Measurements from ENCODE around the gene WWOX.

WWOX gene

DNA sequence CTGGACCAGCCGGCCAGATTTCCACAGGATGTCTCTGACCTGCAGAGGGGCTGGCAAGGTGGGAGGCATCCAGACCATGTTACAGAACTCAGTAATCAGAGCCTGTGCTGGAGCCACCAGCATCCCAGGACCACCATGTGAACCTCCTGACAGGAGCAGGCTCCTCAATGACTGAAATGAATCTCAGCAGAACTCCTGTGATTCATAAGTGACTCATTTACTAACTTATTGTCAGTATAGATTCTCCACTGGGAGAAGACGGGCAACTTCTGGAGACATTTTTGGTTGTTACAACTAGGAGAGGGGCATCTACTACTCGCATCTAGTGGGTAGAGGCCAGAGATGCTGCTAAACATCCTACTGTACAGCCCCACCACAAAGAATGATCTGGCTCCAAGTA lies 3.1 kb upstream of the WWOX start:
- no peak overlapping the region for H3K4me3 Mint-ChIP-seq
- no peaks in the 10 kb centered on the region for H3K36me3 Mint-ChIP-seq
- H3K27me3 Mint-ChIP-seq: peaks cover 1% of the 10 kb centered on the region
- no peaks in the 10 kb centered on the region for H3K9me3 Mint-ChIP-seq (ENCODE audit: low read depth)
- H3K27ac Mint-ChIP-seq: no peak overlapping the region
- peaks cover 16% of the 10 kb centered on the region for H3K4me1 Mint-ChIP-seq (ENCODE audit: low read depth)

GRCh38 chr16:78097548-78097947 lies 1.9 kb upstream of the WWOX start:
- H3K9me3 Mint-ChIP-seq (ENCODE audit: low read depth): no peaks in the 10 kb centered on the region
- H3K4me1 Mint-ChIP-seq (ENCODE audit: low read depth): peaks cover 20% of the 10 kb centered on the region
- H3K4me3 Mint-ChIP-seq: no peak overlapping the region
- peaks cover 1% of the 10 kb centered on the region for H3K27me3 Mint-ChIP-seq
- H3K36me3 Mint-ChIP-seq: no peaks in the 10 kb centered on the region
- no peak overlapping the region for H3K27ac Mint-ChIP-seq

- Mint-ChIP-seq H3K36me3 (no peaks in the 10 kb centered on the region), H3K27me3 (peaks cover 1% of the 10 kb centered on the region), H3K4me1 (ENCODE audit: low read depth) (peaks cover 21% of the 10 kb centered on the region), H3K27ac (no peak overlapping the region), H3K4me3 (no peak overlapping the region), H3K9me3 (ENCODE audit: low read depth) (no peaks in the 10 kb centered on the region)
These were observed 1.4 kb upstream of the WWOX start for GRCh38 chr16:78098087-78098486.

DNA sequence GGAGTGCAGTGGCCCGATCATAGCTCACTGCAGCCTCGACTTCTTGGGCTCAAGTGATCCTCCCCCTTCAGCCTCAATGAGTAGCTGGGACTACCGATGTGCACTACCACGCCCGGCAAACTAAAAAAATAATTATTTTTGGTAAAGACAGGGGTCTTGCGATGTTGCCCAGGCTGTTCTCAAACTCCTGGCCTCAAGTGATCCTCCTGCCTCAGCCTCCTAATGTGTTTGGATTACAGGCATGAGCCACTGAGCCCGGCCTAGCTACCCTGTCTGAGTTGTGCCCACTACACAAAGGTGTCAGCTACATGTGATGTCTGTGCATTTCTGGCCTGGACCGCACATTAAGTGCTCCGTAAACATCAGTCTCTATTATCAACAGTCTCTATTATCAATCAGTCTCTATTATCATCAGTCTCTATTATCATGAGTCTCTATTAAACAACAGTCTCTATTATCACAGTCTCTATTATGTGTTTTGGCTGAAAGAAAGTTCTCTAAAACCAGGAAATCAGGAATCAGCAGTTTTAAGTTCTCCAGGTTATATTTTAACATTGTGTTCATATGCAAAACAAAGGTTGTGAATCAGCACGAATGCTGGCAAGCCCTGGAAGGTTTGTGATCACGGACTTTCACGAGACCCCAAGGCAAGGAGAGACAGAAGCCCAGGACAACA lies 721 bp upstream of the WWOX start:
- H3K36me3 Mint-ChIP-seq: no peaks in the 10 kb centered on the region
- peaks cover 1% of the 10 kb centered on the region for H3K27me3 Mint-ChIP-seq
- peak overlapping the region; percentile 95 for H3K27ac Mint-ChIP-seq
- peak overlapping the region; percentile 89 for H3K4me3 Mint-ChIP-seq
- H3K4me1 Mint-ChIP-seq (ENCODE audit: low read depth): peaks cover 23% of the 10 kb centered on the region
- H3K9me3 Mint-ChIP-seq (ENCODE audit: low read depth): no peaks in the 10 kb centered on the region

DNA sequence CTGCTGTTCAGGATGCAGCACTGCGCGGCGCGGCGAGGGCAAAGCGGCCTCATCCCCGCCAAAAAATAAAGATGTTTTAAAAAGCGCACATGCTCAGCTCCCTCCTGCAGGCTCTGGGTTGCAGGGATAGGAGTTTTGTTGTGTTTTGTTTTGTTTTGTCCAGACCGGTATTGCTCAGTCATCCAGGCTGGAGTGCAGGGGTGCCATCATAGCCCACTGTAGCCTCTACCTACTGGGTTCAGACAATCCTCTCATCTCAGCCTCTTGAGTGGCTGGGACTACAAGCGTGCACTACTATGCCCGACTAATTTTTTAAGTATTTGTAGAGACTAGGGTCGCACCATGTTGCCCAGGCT lies 636 bp downstream of the WWOX start:
- Mint-ChIP-seq H3K9me3 (ENCODE audit: low read depth) (no peaks in the 10 kb centered on the region), H3K27ac (peak overlapping the region; percentile 95), H3K4me3 (peak overlapping the region; percentile 89), H3K27me3 (peaks cover 1% of the 10 kb centered on the region), H3K36me3 (no peaks in the 10 kb centered on the region), H3K4me1 (ENCODE audit: low read depth) (peaks cover 23% of the 10 kb centered on the region)

GRCh38 chr16:78102122-78102660 lies 2.7 kb downstream of the WWOX start:
- Mint-ChIP-seq H3K9me3 (ENCODE audit: low read depth) (no peaks in the 10 kb centered on the region), H3K4me3 (peak overlapping the region; percentile 27), H3K27me3 (no peaks in the 10 kb centered on the region), H3K36me3 (no peaks in the 10 kb centered on the region), H3K4me1 (ENCODE audit: low read depth) (peaks cover 23% of the 10 kb centered on the region), H3K27ac (no peak overlapping the region)

DNA sequence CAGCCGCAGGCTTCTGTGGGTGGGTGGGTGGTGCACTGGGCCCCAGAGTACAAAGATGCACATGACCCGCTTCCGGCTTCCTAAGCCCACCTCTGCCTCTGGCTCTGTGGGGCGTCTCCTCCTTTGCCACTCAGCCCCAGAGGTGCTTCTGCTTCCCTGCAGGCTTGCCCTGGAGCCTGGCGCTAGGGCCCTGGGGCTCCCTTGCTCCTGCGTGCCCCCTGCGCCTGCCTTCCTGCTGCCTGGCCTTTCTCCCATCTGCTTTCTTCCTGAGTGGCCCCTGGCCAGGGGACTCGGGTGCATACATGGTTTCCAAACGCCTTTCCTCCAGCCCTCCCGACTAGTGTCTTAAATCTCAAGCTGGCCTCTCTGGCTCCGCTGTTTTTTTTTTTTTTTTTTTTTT lies 3.4 kb downstream of the WWOX start:
- H3K4me3 Mint-ChIP-seq: no peak overlapping the region
- H3K36me3 Mint-ChIP-seq: no peaks in the 10 kb centered on the region
- no peaks in the 10 kb centered on the region for H3K27me3 Mint-ChIP-seq
- no peaks in the 10 kb centered on the region for H3K9me3 Mint-ChIP-seq (ENCODE audit: low read depth)
- H3K4me1 Mint-ChIP-seq (ENCODE audit: low read depth): peaks cover 23% of the 10 kb centered on the region
- H3K27ac Mint-ChIP-seq: no peak overlapping the region

- no peaks in the 10 kb centered on the region for H3K27me3 Mint-ChIP-seq
- peaks cover 10% of the 10 kb centered on the region for H3K4me1 Mint-ChIP-seq (ENCODE audit: low read depth)
- peaks cover 4% of the 10 kb centered on the region for H3K36me3 Mint-ChIP-seq
- H3K27ac Mint-ChIP-seq: no peak overlapping the region
- H3K4me3 Mint-ChIP-seq: no peak overlapping the region
- no peaks in the 10 kb centered on the region for H3K9me3 Mint-ChIP-seq (ENCODE audit: low read depth)
These were observed 6.1 kb downstream of the WWOX start for GRCh38 chr16:78105517-78105916.

DNA sequence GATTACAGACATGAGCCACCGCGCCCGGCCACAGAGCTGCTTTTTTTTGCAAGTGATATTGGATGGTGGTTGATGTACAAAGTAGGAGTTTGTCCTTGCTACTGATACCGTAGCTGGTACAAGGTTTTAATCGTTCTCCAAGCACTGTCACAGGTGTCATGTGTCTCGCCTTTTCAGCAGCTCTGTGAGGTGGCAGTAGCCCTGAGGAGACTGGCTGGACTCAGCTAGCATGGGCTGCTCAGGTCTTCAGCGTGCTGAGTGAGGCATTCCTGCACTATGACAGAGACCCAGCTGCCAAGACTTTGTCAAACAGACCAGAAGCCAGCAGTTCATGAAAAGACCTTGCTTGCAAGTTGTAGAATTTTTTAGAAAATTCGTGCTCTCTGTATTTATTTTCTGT lies 7.2 kb downstream of the WWOX start:
- Mint-ChIP-seq H3K4me3 (no peak overlapping the region), H3K27me3 (no peaks in the 10 kb centered on the region), H3K27ac (no peak overlapping the region), H3K9me3 (ENCODE audit: low read depth) (no peaks in the 10 kb centered on the region), H3K36me3 (peaks cover 4% of the 10 kb centered on the region), H3K4me1 (ENCODE audit: low read depth) (peaks cover 5% of the 10 kb centered on the region)

- Mint-ChIP-seq H3K4me1 (ENCODE audit: low read depth) (peaks cover under 1% of the 10 kb centered on the region), H3K9me3 (ENCODE audit: low read depth) (no peaks in the 10 kb centered on the region), H3K27ac (no peak overlapping the region), H3K4me3 (no peak overlapping the region), H3K36me3 (peaks cover 8% of the 10 kb centered on the region), H3K27me3 (no peaks in the 10 kb centered on the region)
These were observed 9.0 kb downstream of the WWOX start for GRCh38 chr16:78108451-78108850.

DNA sequence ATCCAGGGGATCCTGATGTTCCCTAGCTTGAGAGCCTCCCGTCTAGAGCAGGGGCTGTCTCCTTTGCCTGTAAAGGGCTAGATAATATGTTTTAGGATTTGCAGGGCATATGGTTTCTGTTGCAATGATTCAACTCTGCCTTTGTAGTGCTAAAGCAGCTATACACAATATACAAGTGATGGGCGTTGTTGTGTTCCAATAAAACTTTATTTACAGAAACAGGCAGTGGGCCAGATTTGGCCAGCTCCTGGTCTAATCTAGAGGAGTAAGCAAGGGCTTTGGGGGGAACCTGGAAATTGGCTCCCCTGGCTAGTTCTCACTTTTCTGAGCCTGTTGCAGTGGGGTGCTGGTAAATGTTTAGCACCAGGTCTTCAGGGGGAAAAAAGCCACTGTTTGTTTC lies 13.8 kb downstream of the WWOX start:
- H3K36me3 Mint-ChIP-seq: peaks cover 13% of the 10 kb centered on the region
- no peaks in the 10 kb centered on the region for H3K27me3 Mint-ChIP-seq
- no peaks in the 10 kb centered on the region for H3K9me3 Mint-ChIP-seq (ENCODE audit: low read depth)
- no peak overlapping the region for H3K4me3 Mint-ChIP-seq
- no peaks in the 10 kb centered on the region for H3K4me1 Mint-ChIP-seq (ENCODE audit: low read depth)
- no peak overlapping the region for H3K27ac Mint-ChIP-seq

DNA sequence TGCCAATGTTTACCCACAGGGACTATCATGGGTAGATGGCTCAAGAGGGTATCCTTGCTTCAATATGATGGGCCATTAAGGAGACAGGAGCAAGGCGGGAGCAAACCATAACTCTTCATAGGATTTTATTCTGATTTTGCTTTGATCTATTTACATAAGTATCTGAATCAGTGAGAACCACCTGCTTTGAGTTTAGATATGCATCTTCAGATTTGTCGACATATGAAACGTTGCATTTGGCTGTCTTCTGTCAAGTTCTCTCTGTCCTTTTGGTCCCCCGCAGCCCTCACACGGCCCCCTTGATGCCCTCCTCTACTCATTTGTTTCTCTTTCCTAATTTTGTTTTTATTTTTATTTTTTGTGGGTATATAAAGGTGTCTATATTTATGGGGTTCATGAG lies 16.2 kb downstream of the WWOX start:
- H3K9me3 Mint-ChIP-seq (ENCODE audit: low read depth): no peaks in the 10 kb centered on the region
- no peaks in the 10 kb centered on the region for H3K27me3 Mint-ChIP-seq
- H3K36me3 Mint-ChIP-seq: peaks cover 10% of the 10 kb centered on the region
- no peak overlapping the region for H3K27ac Mint-ChIP-seq
- H3K4me1 Mint-ChIP-seq (ENCODE audit: low read depth): no peaks in the 10 kb centered on the region
- H3K4me3 Mint-ChIP-seq: no peak overlapping the region

GRCh38 chr16:78116946-78117345 lies 17.5 kb downstream of the WWOX start:
- Mint-ChIP-seq H3K4me1 (ENCODE audit: low read depth) (no peaks in the 10 kb centered on the region), H3K9me3 (ENCODE audit: low read depth) (no peaks in the 10 kb centered on the region), H3K36me3 (peaks cover 12% of the 10 kb centered on the region), H3K27me3 (no peaks in the 10 kb centered on the region), H3K27ac (no peak overlapping the region), H3K4me3 (no peak overlapping the region)

GRCh38 chr16:78117391-78117790 lies 17.9 kb downstream of the WWOX start:
- peaks cover 12% of the 10 kb centered on the region for H3K36me3 Mint-ChIP-seq
- no peaks in the 10 kb centered on the region for H3K9me3 Mint-ChIP-seq (ENCODE audit: low read depth)
- no peaks in the 10 kb centered on the region for H3K27me3 Mint-ChIP-seq
- H3K4me1 Mint-ChIP-seq (ENCODE audit: low read depth): no peaks in the 10 kb centered on the region
- H3K27ac Mint-ChIP-seq: no peak overlapping the region
- H3K4me3 Mint-ChIP-seq: no peak overlapping the region

DNA sequence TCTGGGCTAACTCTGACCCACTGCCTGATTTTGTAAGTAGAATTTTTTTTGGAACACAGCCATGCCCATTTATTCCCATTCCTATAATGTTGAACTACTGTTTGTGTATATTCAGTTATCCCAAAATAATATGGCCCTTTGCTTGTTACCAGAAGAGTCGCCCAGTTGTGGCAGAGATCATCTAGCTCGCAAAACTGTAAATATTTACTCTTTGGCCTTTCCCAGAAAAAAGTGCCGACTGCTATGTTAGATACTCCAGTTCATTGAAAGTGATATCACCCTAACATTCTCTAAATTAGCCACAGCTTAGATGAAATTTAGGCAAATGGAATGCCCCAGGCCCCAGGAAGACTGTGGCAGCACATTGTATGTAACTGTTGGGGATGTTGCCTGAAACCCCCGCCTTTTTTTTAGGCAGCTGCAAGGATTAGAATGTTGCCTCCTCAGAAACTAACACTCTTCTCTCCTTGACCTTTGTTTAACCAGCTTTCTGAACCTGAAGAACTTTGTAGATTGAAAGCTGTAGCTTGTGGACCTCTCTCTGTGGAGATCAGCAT lies 19.1 kb downstream of the WWOX start:
- H3K4me3 Mint-ChIP-seq: no peak overlapping the region
- no peak overlapping the region for H3K27ac Mint-ChIP-seq
- H3K27me3 Mint-ChIP-seq: no peaks in the 10 kb centered on the region
- no peaks in the 10 kb centered on the region for H3K9me3 Mint-ChIP-seq (ENCODE audit: low read depth)
- H3K4me1 Mint-ChIP-seq (ENCODE audit: low read depth): peaks cover 2% of the 10 kb centered on the region
- H3K36me3 Mint-ChIP-seq: peaks cover 10% of the 10 kb centered on the region

DNA sequence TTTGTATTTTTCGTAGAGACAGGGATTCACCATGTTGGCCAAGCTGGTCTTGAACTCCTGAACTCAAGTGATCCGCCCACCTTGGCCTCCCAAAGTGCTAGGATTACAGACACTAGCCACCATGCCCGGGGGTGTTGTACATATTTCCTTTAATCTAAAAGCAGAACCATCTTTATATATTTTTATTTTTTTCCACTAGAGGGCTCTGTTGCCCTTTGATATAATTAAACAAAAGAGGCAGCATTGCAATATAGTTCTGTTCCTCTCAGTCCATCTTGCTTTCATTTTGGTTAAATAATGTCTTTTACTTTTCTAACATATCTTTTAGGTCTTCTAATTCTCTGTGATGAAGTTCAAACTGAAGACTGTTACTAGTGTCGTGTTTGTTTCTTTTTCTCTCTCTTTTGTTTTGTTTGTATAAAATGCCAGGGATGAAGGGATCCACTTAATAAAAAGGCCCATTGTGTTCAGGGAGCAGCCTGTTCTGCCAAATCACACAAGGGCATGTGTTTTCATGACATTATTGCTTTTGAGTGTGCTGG lies 23.4 kb downstream of the WWOX start:
- Mint-ChIP-seq H3K36me3 (peaks cover 5% of the 10 kb centered on the region), H3K27me3 (no peaks in the 10 kb centered on the region), H3K4me3 (no peak overlapping the region), H3K27ac (peak overlapping the region; percentile 78), H3K4me1 (ENCODE audit: low read depth) (peaks cover 2% of the 10 kb centered on the region), H3K9me3 (ENCODE audit: low read depth) (no peaks in the 10 kb centered on the region)

Measured in activated naive CD8-positive, alpha-beta T cell (primary cell).